GM21367 (cell line): ENCODE data around the gene USP37.

ENCODE experiments used
- ATAC-seq: cut with Tn5 transposase; IDR thresholded peaks from one replicate; pipeline ENCODE4 v1.9.1; 2021; ENCODE audit not compliant: unreplicated experiment

USP37 gene

DNA sequence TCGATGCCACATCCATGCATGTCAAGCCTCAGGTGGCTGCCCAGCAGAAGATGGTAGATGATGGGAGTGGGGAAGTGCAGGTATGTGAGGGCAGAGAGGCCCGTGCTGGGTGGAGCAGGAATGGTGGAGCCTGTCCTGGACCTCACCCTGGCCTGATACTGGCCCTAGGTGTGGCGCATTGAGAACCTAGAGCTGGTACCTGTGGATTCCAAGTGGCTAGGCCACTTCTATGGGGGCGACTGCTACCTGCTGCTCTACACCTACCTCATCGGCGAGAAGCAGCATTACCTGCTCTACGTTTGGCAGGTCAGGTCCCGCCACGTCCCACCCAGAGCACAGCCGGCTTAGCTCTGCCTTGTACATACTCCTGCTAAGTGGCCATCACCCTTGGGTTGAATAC is 136.3 kb downstream of the USP37 start:
- no peak for ATAC-seq

DNA sequence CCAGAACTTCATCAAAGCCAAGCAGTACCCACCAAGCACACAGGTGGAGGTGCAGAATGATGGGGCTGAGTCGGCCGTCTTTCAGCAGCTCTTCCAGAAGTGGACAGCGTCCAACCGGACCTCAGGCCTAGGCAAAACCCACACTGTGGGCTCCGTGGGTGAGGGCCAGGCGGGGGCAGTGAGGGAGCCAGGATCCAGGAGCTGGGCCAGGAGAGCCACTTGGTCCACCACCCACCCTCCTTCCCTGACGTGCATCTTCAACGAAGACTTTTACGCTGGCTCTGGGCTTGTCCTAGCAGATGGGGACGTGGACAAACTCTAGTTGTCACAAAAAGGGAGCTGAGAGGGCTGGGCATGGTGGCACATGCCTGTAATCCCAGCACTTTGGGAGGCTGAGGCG is 137.4 kb downstream of the USP37 start:
- ATAC-seq, result no peak

DNA sequence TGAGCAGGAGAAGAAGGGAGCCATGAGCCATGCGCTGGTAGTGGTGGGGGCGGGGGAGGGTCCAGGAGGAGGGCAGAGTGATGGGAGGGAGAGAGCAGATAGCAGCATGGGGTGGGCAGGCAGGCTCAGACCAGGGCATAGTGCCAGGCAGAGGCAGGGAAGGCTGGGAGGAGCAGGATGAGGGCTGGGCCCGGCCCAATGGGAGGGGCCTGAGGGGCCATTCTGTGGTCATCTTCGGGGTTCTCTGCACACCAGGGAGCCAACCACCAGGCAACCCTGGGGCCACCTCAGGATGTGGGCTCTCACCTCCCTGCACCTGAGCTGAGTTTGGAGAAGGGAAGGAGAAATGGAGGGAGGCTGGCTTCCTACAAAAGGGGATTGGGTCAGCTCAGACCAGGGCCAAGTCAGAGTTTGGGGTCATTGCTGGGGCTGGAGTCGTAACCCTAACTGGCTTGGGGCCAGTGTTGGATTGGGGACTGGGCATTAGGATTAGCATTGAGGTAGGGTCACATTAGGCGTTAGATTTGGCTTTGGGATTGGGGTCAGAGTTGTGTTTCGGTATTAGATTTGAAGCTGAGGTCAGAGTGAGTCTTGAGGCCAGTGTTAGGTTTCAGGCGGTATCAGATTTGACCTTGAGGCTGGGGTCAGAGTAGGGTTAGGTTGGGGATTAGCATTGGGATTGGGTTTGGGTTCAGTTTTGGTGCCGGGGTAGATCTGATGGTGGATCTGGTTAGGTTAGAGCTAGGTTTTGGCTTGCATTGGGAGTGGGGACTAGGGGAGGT is 138.0 kb downstream of the USP37 start:
- no peak for ATAC-seq

DNA sequence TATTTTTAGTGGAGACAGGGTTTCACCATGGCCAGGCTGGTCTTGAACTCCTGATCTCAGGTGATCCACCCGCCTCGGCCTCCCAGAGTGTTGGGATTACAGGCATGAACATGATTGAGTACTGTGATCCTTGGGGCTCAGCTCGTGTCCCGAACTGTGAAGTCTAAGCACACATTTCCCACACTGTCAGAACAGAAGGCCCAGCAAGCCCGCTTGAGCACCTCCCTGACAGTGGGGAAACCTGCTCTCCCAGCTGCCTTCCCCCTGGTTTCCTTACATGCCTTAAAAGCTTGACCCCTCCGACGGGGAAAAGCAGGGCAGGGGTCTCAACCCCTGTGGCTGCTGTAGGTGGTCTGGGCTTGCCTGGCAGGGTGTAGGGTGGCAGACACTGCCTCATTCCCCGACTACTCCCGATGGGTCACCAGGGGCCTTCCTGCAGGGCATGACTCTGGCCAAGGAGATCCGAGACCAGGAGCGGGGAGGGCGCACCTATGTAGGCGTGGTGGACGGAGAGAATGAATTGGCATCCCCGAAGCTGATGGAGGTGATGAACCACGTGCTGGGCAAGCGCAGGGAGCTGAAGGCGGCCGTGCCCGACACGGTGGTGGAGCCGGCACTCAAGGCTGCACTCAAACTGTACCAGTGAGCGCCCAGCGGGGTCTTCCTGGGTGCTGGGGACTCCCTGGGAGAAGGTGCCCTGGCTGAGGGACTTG is 139.1 kb downstream of the USP37 start:
- ATAC-seq, result no peak

DNA sequence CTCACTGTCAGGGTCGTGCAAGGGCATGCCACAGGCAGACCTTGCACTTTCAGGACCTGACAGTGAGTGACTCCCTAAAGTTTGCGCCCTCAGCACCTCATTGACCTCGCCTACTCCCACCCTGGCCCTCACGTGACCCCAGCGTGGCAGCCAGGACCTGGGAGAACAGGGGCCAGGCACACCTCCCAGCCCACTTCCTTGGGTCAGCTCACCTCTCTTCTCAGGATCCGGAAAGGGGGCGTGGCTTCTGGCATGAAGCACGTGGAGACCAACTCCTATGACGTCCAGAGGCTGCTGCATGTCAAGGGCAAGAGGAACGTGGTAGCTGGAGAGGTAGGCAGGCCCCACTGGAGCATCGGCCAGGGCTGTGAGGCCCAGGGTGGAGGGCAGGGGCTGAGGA is 140.4 kb downstream of the USP37 start:
- ATAC-seq, result no peak

DNA sequence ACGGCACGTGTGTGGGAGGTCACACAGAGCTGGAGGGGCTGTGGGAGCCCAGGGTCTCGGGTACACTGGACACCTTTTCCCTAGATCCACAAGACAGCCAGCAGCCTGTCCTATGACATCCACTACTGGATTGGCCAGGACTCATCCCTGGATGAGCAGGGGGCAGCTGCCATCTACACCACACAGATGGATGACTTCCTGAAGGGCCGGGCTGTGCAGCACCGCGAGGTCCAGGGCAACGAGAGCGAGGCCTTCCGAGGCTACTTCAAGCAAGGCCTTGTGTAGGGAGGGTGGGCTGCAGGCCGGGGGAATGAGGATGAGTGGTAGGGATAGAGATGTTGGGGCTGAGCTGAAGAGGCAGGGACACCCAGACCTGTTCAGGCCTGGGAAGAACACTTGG is 142.6 kb downstream of the USP37 start:
- ATAC-seq, result no peak

DNA sequence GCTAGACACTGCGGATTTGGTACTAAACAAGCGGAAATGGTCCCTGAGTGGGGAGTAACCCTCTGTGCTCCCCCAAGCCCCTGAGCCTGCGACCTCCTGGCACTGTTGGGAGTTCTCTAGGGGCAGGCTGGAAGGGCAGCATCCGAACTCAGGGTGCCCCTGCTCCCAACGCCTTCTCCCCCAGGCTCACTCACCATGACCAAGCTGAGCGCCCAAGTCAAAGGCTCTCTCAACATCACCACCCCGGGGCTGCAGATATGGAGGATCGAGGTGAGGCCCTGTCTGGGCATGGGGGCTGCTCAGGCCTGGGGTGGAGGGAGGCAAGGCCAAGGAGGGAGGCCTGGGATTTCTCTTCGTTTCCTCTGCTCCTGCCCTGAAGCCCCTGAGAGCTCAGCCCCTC is 144.6 kb downstream of the USP37 start:
- ATAC-seq, result no peak

DNA sequence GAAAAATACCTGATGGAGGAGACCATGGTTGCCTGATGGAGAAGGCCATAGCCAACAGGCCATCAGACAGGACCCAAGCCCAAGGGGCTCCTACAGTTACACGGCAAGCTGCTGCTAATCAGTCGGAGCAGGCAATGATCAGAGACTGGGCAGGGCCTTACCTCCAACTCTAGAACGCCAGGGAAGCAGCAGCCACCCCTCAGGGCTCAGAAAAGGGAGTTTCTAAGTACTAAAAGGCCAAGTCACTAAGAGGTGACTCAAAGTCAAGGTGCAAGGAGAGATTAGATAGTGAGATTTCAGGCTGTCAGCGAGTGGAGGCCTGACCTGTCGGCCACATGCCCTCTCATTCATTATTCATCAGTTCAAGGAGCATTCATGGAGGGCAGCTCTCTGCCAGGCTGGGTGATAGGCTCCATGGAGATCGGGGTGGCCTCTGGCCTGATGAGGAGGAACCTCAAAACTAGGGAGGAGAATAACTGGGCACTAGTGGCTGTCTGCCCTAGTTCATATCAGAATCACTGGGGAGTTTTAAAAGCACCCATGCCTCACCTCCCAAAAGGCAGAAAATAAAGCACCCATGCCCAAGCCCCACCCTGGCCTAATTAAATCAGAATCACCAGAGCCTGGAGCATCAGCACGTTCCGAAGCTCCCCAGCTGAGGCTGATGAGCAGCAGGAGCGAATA is 145.6 kb downstream of the USP37 start:
- ATAC-seq, result no peak

DNA sequence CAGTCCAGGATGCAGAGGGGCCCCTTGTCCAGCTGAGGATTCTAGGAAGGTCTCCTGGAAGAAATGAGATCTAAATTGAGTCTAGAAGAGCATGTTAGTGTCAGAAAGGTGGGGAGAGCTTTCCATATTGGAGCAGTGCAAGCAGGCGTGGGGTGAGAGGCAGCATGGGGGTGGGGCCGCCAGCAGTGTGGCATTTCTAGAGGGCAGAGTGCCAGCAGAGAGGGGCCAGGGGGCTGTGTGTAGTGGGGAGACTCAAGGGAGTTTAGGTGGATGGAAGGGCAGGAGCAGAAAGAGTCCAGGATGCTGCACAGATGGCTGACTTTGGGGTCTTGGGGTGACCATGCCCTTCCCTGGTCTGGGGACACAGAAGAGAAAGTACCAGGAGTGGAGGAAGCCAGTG is 147.1 kb downstream of the USP37 start:
- no peak for ATAC-seq

DNA sequence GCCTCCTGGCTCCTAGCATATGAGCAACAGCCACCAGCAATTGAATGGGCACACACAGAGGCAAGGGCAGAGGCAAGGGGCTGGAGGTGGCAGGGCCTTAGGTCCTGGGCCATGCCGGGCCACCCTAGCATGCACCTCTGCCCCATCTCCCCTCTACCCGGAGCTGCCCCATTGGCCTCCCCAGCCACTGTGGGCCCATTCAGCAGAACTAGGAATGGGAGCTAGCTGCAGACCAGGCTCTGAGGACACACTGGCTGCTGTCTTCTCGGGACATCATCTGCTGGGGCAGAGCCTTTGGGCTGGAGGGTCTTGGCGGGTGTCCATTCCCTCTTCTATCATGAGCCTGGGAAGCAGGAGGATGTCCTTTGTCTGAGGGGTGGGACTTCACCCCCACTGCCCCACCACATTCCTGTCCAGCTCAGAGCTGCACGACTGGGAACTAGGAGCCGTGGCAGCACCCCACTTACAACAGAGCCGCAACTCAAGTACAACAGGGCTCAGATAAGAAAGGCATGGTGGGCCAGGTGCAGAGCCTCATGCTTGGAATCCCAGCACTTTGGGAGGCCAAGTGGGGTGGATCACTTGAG is 148.4 kb downstream of the USP37 start:
- no peak for ATAC-seq

DNA sequence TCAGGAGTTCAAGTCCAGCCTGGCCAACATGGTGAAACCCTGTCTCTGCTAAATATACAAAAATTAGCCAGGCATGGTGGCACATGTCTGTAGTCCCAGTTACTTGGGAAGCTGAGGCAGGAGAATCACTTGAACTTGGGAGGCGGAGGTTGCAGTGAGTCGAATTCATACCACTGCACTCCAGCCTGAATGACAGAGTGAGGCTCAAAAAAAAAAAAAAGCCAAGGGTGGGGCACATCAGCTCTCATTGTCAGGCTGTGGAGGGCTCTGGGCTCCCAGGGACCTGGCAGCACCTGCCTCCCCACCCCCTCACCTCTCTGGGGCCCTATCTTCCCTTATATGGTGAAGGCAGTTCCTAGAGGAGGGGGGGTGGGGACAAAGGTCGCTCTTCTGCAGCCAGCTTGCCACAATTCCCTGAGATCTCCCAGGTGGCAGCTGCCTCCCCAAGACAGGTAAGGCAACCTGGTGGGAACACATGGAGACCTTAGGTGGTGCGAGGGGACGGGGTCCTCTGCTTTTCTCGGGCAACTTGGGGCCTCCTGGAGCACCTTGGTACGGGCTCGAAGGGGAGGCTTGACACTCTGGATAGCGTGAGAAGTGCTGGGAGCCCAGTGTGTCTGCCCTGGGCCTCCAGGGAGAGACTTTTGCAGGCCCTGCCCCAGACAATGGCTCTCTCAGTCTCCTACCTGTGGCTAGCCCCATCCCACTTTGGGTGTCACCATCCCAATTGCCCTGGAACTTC is 149.3 kb downstream of the USP37 start, which contains the start of gene VIL1:
VIL1 (plus strand) TSS at position 407 of the 742 bp plus-strand sequence. CDS start 4,656 bp downstream, outside the sequence.
- ATAC-seq, result no peak

DNA sequence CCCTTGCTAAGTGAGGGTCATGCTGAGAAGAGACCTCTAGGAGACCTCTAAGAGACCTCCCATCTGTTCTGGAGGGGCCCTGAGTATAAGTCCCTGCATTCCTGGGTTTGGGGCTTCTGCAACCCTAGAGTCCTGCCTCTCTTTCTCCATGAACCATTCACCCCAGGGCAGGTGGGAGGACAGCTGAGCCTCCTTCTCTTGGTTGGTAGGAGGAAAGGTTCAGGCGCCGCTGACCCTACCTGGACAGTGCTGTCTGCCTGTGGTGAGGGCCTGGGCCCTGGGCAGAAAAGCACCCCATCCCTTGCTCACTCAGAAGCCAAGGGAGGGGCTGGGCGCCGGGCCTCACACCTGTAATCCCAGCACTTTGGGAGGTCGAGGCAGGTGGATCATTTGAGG is 149.8 kb downstream of the USP37 start:
- no peak for ATAC-seq

DNA sequence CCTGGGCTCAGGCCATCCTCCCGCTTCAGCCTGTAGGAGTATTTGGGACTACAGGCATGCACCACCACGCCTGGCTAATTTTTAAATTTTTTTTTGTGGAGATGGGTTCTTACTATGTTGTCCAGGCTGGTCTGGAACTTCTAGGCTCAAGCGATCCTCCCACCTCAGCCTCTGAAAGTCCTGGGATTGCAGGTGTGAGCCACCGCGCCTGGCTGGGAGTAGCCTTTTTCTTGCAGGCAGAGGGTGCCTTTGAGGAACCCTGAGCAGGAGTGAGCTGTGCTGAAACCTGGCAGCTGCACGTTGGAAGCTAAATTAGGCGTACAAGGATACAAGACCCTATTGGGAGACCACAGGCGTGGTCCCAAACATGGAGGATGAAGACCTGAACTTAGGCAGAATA is 160.4 kb downstream of the USP37 start:
- no peak for ATAC-seq

DNA sequence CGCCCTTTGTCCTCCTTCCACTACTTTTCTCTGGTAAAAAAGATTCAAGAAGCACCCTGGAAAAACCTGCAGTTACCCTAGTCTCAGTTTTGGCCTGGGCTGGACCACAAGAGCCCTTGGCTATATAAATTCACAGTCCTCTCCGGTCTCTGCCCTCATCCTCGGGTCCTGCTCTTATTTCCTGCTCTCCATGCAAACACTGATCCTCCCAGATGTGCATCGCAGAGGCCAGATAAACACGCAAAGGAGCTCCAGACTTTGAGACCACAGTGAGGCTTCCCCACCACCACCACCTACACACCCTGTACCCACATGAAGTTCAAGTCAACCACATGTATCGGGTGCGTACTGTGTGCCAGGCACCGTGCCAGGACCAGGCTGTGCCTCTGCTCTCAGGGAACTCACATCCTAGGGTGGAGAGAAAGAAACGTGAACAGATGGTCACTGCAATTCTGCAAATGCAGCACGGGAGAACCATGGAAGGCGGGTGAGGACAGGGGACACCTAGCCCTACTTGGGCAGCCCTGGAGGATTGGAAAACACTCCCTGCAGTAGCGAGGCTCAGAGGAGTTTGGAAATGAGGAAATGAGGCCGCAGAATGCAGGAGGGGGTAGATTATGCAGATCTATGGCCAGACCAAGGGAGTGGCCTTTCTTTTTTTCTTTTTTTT is 161.1 kb downstream of the USP37 start:
- no peak for ATAC-seq

DNA sequence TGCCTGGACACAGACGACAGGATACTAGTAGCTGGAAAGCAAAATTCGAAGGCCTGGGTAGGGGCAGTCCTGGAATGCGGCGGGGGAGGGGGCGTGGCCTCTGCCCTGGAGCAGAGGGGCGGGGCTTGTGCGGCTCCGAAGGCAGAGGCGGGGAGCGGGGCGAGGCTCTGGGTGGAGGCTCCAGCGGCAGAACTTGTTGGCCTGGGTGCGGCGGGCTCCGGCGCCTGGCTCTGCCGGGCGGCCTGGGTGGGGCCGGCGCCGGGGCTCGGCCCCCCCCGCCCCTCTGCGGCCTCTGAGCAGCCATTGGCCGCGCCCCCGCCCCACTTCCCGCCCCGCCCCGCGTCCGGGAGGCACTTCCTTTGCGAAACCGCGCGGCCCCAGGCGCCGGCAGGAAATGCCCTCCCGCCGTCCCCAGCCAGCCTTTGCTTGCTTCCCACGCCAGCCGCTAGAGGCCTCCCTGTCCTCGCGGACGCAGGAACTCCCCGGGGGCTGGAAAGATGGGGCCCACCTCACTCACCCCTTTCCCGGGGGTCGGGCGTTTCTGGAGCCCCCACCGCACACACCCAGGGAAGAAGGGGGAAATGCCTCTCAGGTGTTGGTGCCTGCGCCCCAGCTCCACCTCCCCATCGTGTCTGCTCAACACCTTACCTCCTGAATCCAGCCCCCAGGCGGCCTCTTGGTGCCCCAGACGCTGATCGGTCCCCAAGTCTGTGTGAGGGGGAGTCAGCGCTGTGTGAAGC is 161.8 kb downstream of the USP37 start:
- peak; percentile 67 for ATAC-seq

DNA sequence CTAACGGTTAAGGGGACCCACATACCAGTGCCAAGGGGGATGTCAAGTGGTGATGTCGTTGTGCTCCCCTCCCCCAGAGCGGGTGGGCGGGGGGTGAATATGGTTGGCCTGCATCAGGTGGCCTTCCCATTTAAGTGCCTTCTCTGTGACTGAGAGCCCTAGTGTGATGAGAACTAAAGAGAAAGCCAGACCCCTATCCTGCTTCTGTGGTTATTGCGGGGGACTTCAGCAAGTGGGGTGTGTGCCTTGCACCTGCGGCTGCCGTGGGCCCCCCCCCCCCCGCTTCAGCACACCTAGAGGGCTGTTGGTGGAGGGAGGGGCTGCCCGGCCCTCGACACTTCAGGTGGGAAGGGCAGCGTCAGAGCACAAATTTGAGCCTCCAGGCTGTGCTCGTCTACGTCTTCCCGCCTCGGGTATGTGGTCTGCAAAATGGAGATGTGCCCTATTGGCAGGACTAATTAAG is 162.4 kb downstream of the USP37 start:
- peak; percentile 11 for ATAC-seq

DNA sequence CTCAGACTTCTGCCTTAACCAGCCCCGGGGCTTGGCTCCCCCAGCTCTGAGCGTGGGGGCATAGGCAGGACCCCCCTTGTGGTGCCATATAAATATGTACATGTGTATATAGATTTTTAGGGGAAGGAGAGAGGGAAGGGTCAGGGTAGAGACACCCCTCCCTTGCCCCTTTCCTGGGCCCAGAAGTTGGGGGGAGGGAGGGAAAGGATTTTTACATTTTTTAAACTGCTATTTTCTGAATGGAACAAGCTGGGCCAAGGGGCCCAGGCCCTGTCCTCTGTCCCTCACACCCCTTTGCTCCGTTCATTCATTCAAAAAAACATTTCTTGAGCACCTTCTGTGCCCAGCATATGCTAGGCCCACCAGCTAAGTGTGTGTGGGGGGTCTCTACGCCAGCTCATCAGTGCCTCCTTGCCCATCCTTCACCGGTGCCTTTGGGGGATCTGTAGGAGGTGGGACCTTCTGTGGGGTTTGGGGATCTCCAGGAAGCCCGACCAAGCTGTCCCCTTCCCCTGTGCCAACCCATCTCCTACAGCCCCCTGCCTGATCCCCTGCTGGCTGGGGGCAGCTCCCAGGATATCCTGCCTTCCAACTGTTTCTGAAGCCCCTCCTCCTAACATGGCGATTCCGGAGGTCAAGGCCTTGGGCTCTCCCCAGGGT is 162.9 kb downstream of the USP37 start:
- ATAC-seq, result no peak

DNA sequence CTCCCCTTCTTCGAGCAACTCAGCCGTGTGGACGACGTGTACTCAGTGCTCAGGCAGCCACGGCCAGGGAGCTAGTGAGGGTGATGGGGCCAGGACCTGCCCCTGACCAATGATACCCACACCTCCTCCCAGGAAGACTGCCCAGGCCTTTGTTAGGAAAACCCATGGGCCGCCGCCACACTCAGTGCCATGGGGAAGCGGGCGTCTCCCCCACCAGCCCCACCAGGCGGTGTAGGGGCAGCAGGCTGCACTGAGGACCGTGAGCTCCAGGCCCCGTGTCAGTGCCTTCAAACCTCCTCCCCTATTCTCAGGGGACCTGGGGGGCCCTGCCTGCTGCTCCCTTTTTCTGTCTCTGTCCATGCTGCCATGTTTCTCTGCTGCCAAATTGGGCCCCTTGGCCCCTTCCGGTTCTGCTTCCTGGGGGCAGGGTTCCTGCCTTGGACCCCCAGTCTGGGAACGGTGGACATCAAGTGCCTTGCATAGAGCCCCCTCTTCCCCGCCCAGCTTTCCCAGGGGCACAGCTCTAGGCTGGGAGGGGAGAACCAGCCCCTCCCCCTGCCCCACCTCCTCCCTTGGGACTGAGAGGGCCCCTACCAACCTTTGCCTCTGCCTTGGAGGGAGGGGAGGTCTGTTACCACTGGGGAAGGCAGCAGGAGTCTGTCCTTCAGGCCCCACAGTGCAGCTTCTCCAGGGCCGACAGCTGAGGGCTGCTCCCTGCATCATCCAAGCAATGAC is 163.6 kb downstream of the USP37 start:
- ATAC-seq, result no peak
